ENCODE results near the gene TMEM191C. TPM values are rescaled to one million over a fixed set of nuclear protein-coding genes. Genes with fewer than 3 reads are reported as not detected.
"Not testable (repeated sequence)": the region's sequence is repeated elsewhere in the genome, so short reads cannot be mapped to it uniquely, and the experiment has no call there.

The TMEM191C gene
- total and polyA plus RNA-seq, 5 experiments from 2014 or later, result 1.0 to 5.6 (median 1.5) TPM

DNA sequence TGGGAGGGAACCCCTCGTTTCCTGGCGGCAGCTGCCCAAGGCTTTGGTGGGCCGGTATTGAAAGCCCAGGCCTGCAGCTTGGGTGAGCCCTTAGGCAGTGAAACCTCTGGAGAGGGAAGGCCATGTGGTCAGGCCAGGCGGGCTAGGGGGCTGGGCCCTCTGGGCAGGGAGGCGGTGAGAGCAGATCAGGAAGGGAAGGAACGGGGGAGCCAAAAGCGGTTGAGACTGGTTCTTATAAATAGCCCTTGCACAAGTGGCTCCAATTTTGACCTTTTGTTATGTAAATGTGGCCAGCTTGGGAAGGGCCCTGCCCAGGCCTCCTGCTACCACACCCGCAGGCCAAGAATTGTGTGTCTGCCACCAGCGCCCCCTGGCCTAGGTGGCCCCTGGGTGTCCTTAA, 25.1 kb upstream of the TMEM191C start:
- not testable (repeated sequence) for H3K27ac Mint-ChIP-seq

DNA sequence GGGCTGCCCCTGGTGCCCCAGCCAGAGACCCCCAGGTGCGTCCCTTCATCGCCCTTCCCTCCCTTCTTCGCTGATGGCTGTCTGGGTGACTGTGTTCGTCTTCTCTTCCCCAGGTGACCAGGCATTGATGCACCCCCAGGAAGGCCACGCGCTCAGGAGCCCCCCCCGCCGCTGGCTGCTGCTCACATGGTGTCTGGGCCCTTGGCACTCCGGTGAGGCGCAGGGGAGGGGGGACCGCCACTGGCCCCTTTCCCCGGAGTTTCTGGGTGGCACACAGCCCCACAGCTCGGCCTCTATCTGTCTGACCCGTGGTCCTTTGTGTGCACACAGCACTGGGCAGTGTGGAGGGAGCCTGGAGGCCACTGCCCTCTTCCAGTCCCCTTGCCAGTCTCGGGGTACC, 24.5 kb upstream of the TMEM191C start:
- peaks cover 0 to 14% (median 0%) of the 10 kb centered on the region in 3 donors for H3K36me3 Mint-ChIP-seq
- ATAC-seq, H3K27ac Mint-ChIP-seq, POLR2A ChIA-PET, H3K27me3 Mint-ChIP-seq, H3K9me3 Mint-ChIP-seq, H3K4me1 Mint-ChIP-seq, H3K4me3 Mint-ChIP-seq: not testable (repeated sequence)
- peak in 2 of 10 donors; percentile 11 to 46 for DNase-seq

More for the DNA sequence above, 25.1 kb upstream of the TMEM191C start:
- H3K27me3 Mint-ChIP-seq, H3K9me3 Mint-ChIP-seq, DNase-seq, H3K4me1 Mint-ChIP-seq, ATAC-seq, H3K4me3 Mint-ChIP-seq, POLR2A ChIA-PET: not testable (repeated sequence)
- peaks cover 0 to 11% (median 0%) of the 10 kb centered on the region in 3 donors for H3K36me3 Mint-ChIP-seq

DNA sequence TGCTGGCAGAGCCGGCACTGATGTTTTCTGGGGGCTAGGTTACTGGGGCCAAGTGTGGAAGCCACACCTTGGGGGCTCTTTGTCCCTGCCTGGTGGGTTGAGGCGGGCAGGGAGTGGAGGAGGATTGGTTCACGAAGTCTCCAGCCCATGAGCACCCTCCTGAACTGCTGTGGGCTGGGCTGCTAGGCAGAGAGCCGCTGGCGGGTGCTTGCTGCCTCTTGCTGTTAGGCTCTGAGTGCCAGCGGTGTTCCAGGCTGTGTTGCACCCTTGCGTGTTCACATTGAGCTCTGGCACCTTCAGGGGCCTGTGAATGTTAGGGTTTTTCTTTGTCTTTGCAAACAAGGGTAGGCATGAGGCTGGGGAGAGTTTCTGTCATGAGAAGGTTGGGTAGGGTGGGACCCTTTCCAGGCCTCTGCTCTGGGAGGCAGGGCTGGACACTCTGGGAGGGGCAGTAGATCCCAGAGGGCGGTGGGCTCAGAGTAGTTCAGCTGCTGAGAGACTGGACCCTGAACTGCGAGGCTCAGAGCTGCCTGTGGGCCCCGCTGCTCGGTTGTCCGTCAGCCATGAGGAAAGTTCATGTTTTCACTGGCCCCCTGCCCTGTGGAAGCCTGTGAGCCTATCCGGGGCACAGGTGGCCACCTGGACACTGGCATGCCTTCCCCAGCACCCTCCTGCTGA, 24.0 kb upstream of the TMEM191C start:
- Mint-ChIP-seq H3K4me1 (peaks cover 0 to 3% (median 0%) of the 10 kb centered on the region in 4 donors), H3K27me3 (no peaks in the 10 kb centered on the region), H3K27ac (peak overlapping the region in 1 of 10 donors; percentile 65), H3K9me3 (no peaks in the 10 kb centered on the region), H3K36me3 (peaks cover 0 to 19% (median 0%) of the 10 kb centered on the region in 3 donors), H3K4me3 (no peak overlapping the region)
- DNase-seq, result peak in 2 of 10 donors; percentile 10 to 53
- POLR2A ChIA-PET, result no interaction called here
- no peak for ATAC-seq

DNA sequence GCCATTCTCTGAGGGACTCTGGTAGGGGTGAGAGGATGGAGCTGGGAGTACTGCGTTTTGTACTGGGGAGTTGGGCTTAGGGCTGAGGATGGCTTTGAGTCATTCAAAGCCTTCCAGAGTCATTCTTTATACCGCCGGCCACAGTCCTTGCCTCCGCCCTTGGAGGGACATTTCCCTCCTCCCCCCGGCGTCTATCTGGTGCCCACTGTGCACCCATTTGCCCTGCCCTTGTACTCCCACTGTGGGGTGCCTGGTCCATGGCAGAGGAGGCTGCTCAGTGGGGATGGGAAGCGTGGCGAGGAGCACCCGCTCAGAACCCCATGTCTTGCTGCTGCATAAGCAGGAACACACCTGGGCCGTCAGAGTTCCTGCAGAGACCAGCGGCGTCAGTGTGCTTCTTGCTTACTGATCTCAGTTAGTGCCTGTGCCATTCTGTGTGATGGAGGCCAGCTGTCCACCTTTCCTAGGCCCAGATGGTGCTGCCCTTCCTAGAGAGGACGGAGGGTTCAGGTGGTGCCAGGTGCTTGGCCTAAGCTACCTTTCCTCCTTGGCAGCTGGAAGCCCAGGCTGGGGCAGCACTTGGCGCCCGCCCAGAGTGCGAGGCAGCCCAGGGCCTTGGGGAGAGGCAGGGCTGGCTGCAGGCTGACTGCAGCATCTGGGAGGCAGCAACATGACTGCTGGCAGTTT, 23.3 kb upstream of the TMEM191C start:
- DNase-seq (peak in 1 of 10 donors; percentile 41), ATAC-seq (no peak)
- no peak overlapping the region for H3K27ac Mint-ChIP-seq
- no peaks in the 10 kb centered on the region for H3K27me3 Mint-ChIP-seq
- peaks cover 0 to 3% (median 0%) of the 10 kb centered on the region in 4 donors for H3K4me1 Mint-ChIP-seq
- POLR2A ChIA-PET, result no interaction called here
- no peaks in the 10 kb centered on the region for H3K9me3 Mint-ChIP-seq
- H3K36me3 Mint-ChIP-seq, result peaks cover 0 to 22% (median 0%) of the 10 kb centered on the region in 3 donors
- H3K4me3 Mint-ChIP-seq, result no peak overlapping the region

DNA sequence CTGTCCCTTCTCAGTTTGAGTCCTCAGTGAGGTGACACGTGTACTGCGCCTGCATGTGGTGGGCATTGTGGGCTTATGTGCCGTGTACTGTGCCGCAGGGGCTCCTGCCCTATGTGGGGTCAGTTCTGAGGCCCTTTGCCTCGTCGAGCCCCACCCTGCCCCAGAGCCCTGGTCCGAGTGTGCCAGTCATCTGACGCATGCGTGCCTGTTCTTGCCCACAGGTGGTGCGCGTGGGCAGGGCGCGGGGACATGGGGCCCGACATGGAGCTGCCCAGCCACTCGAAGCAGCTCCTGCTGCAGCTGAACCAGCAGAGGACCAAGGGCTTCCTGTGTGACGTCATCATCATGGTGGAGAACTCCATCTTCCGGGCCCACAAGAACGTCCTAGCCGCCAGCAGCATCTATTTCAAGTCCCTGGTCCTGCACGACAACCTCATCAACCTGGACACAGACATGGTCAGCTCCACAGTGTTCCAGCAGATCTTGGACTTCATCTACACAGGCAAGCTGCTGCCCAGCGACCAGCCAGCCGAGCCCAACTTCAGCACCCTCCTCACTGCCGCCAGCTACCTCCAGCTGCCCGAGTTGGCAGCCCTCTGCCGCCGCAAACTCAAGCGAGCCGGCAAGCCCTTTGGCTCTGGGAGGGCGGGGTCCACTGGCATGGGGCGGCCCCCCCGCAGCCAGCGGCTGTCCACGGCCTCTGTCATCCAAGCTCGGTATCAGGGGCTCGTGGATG, 22.3 kb upstream of the TMEM191C start:
- Mint-ChIP-seq H3K4me1 (peaks cover 0 to 3% (median 0%) of the 10 kb centered on the region in 4 donors), H3K4me3 (no peak overlapping the region), H3K27ac (no peak overlapping the region), H3K36me3 (peaks cover 0 to 22% (median 0%) of the 10 kb centered on the region in 3 donors), H3K27me3 (no peaks in the 10 kb centered on the region), H3K9me3 (no peaks in the 10 kb centered on the region)
- ATAC-seq, result no peak
- peak in 2 of 10 donors; percentile 12 to 49 for DNase-seq
- POLR2A ChIA-PET, result no interaction called here

DNA sequence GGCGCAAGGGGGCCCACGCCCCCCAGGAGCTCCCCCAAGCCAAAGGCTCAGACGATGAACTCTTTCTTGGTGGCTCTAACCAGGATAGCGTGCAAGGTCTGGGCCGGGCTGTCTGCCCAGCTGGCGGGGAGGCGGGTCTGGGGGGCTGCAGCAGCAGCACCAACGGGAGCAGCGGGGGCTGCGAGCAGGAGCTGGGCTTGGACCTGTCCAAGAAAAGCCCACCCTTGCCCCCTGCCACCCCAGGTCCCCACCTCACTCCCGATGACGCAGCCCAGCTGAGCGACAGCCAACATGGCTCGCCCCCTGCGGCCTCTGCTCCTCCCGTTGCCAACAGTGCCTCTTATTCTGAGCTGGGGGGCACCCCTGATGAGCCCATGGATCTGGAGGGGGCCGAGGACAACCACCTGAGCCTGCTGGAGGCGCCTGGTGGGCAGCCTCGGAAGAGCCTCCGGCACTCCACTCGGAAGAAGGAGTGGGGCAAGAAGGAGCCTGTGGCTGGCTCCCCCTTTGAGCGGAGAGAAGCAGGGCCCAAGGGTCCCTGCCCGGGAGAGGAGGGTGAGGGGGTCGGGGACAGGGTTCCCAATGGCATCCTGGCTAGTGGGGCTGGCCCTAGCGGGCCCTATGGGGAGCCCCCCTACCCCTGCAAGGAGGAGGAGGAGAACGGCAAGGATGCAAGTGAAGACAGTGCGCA, 21.6 kb upstream of the TMEM191C start:
- Mint-ChIP-seq H3K27ac (no peak overlapping the region), H3K4me1 (peaks cover 0 to 3% (median 0%) of the 10 kb centered on the region in 4 donors), H3K4me3 (no peak overlapping the region), H3K27me3 (no peaks in the 10 kb centered on the region), H3K9me3 (no peaks in the 10 kb centered on the region), H3K36me3 (peaks cover 0 to 22% (median 0%) of the 10 kb centered on the region in 3 donors)
- POLR2A ChIA-PET, result no interaction called here
- DNase-seq (peak in 2 of 10 donors; percentile 12 to 45), ATAC-seq (no peak)

DNA sequence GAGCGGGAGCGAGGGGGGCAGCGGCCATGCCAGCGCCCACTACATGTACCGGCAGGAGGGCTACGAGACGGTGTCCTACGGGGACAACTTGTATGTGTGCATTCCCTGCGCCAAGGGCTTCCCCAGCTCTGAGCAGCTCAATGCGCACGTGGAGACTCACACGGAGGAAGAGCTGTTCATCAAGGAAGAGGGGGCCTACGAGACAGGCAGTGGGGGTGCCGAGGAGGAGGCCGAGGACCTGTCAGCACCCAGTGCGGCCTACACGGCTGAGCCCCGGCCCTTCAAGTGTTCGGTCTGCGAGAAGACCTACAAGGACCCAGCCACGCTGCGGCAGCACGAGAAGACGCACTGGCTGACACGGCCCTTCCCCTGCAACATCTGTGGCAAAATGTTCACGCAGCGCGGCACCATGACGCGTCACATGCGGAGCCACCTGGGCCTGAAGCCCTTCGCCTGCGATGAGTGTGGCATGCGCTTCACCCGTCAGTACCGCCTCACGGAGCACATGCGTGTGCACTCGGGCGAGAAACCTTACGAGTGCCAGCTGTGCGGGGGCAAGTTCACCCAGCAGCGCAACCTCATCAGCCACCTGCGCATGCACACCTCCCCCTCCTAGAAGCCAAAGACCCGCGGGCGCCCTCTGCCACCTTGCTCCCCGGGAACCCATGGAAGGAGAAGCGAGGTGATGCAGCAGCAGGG, 20.9 kb upstream of the TMEM191C start:
- Mint-ChIP-seq H3K9me3 (no peaks in the 10 kb centered on the region), H3K4me3 (no peak overlapping the region), H3K36me3 (peaks cover 0 to 22% (median 0%) of the 10 kb centered on the region in 3 donors), H3K27me3 (no peaks in the 10 kb centered on the region), H3K4me1 (peaks cover 0 to 3% (median 0%) of the 10 kb centered on the region in 4 donors), H3K27ac (no peak overlapping the region)
- peak in 2 of 10 donors; percentile 15 to 61 for DNase-seq
- ATAC-seq, result no peak
- POLR2A ChIA-PET, result no interaction called here

DNA sequence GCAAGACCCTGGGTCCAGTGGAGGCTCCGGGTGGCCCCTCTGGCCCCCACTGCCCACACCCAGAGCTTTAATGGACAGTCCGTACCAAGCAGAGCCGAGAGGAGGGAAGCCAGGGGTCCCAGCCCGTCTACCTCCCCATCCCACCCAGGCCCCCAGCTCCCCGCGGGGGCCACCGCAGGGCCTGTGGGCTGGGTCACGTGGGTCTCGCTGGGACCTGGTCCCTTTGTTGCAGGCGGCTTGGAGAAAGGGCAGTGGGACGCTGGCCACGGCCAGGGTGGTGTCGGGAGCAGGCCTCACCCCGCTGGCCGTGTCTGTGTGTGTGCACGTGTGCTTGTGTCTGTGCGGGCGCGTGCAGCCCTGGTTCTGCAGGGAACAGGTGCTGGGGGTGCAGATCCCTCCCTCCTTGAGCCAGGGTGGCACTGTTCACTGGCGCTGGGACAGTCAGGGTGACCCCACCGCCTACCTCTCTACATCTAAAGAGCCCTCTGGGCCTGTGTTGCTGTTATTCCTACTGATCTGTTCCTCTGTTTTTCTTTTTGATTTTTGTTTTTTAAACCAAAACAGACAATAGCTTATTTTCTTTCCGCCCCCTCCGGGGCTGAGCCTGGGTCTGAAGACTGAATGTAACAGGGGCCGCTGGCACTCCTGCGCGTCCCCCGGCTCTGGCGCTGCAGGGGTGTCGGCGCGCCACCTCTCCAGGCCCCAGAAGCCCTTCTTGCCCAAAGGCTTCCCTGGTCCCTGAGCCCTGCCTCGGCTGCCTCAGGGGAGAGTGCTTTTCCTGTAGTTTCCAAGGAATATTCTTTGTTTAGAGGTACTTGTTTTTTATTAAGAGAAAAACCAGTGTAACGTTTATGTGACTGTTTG, 20.1 kb upstream of the TMEM191C start:
- Mint-ChIP-seq H3K36me3 (peaks cover 0 to 22% (median 0%) of the 10 kb centered on the region in 3 donors), H3K4me3 (no peak overlapping the region), H3K27me3 (no peaks in the 10 kb centered on the region), H3K4me1 (peaks cover 0 to 3% (median 0%) of the 10 kb centered on the region in 4 donors), H3K9me3 (no peaks in the 10 kb centered on the region), H3K27ac (no peak overlapping the region)
- DNase-seq (peak in 2 of 10 donors; percentile 10 to 22), ATAC-seq (no peak)
- POLR2A ChIA-PET, result no interaction called here

DNA sequence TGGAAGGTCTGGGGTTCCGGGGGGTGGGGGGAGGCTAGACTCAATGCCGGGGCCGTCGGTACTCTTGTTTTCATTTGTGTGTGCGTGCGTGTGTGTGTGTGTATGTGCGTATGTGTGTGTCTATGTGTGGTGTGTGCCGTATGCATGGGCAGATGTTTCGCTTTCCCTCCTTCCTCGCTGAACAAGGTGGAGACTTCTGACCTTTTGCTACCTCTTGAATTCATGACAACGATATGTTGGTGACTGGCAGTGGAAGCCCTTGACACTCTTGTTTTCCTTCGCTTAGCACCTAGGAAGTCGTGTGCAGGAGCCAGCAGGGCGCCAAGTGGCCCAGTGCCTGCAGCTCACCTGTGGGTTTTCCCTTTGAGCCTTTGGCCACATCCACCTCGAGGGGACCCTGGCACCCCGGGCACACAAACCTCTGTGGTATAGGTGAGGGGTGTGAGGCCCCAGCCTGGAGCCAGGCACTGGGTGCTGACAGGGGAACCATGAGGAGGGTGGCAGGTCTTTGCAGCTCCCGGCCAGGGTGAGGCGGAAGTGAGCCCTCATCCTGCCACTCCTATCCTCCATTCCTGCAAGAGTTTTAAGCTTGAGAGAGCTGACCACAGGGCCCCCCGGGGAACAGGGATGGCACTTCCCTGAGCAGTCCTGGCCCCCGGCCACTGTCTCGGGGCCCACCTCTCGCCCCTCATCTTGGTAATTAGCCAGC, 19.3 kb upstream of the TMEM191C start:
- DNase-seq, result peak in 1 of 10 donors; percentile 16
- POLR2A ChIA-PET, result no interaction called here
- Mint-ChIP-seq H3K27me3 (no peaks in the 10 kb centered on the region), H3K9me3 (no peaks in the 10 kb centered on the region), H3K36me3 (peaks cover 0 to 22% (median 0%) of the 10 kb centered on the region in 3 donors), H3K27ac (peak overlapping the region in 1 of 10 donors; percentile 60), H3K4me3 (no peak overlapping the region), H3K4me1 (peaks cover 0 to 3% (median 0%) of the 10 kb centered on the region in 4 donors)
- ATAC-seq, result no peak

DNA sequence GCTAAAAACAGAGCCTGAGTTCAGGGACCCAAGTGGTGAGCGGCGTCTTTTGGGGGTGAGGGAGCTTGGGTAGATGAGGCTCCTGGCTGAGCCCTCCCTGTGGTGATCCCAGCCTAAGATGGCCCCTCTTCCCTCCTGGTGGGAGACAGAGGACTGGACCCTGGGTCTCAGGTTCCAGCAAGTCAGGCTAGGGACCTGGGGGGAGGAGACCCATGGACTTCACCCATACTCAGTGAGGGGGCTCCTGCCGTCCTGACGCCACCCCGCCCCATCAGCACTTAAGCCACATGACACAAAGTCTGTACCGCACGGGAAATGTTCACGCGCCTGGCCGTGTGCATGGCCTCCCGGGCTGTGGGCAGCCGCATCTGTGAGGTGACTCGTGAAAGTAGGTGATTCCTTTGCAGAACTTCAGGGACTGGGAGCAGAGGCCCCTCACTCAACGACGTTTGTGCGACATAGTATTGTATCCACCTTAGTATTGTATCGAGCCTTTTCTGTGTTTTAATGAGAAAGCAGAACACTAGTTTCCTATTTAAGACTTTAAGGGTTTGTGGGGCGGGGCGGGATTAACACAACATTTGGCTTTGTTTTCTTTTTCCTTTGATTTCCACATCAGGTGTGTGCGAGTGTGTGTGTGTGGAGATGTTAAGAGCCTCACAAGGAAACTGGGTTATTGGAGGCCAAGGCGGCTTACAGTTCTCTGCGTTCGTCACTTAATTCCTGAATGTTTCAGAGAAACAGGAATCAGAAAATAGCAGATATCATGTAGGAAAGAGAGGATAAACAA, 18.4 kb upstream of the TMEM191C start:
- Mint-ChIP-seq H3K27ac (peak overlapping the region in 1 of 10 donors; percentile 53), H3K27me3 (no peaks in the 10 kb centered on the region), H3K4me1 (no peaks in the 10 kb centered on the region), H3K36me3 (peaks cover 0 to 22% (median 0%) of the 10 kb centered on the region in 3 donors), H3K4me3 (peak overlapping the region in 1 of 10 donors; percentile 33), H3K9me3 (no peaks in the 10 kb centered on the region)
- POLR2A ChIA-PET, result no interaction called here
- ATAC-seq (no peak), DNase-seq (no peak)
